GM18867 (cell line): ENCODE results near the gene MBD6.

Experiments
- ATAC-seq: cut with Tn5 transposase; IDR thresholded peaks from one replicate; pipeline ENCODE4 v1.9.1; 2021; ENCODE audit warnings: mild to moderate bottlenecking, moderate library complexity; ENCODE audit not compliant: unreplicated experiment

The MBD6 gene

DNA sequence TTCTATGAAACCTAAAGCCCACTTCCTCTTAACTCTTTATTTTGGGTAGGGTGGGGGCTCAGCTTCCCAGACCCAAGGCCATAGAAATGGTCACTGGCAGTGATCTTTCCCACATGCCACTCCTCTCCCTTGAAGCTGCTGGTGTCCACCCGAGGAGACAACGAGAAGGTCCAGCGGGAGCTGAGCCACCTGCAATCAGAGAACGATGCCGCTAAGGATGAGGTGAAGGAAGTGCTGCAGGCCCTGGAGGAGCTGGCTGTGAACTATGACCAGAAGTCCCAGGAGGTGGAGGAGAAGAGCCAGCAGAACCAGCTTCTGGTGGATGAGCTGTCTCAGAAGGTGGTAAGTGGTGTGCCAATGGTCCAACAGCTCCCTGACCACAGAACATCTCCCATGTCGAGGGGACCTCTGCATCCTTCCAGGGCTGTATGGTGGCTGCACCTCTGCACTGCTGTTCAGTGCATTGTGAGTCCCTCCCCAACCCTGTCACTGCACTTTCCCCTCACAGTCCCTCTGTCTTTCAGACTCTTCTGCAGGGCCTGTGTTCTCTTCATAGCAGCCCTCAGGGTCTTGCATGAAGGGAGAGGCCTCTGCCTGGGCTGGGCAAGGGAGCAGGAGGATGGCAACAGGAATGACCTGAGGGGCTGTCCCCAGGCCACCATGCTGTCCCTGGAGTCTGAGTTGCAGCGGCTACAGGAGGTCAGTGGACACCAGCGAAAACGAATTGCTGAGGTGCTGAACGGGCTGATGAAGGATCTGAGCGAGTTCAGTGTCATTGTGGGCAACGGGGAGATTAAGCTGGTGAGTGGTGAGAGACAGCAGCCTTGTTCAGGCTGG, 49.5 kb downstream of the MBD6 start:
- ATAC-seq = no peak

DNA sequence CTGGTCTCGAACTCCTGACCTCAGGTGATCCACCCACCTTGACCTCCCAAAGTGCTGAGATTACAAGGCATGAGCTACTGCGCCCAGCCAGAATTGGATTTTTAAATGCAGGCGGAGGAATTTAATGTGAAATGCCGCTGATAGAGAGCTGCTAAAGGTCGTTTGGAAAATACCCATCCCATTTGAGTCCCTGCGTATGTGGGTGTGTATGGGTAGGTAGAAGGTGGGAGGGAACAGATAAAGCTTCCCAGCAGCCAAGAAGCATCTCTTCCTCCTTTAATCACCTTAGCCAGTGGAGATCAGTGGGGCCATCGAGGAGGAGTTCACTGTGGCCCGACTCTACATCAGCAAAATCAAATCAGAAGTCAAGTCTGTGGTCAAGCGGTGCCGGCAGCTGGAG, 52.2 kb downstream of the MBD6 start:
- ATAC-seq = no peak

DNA sequence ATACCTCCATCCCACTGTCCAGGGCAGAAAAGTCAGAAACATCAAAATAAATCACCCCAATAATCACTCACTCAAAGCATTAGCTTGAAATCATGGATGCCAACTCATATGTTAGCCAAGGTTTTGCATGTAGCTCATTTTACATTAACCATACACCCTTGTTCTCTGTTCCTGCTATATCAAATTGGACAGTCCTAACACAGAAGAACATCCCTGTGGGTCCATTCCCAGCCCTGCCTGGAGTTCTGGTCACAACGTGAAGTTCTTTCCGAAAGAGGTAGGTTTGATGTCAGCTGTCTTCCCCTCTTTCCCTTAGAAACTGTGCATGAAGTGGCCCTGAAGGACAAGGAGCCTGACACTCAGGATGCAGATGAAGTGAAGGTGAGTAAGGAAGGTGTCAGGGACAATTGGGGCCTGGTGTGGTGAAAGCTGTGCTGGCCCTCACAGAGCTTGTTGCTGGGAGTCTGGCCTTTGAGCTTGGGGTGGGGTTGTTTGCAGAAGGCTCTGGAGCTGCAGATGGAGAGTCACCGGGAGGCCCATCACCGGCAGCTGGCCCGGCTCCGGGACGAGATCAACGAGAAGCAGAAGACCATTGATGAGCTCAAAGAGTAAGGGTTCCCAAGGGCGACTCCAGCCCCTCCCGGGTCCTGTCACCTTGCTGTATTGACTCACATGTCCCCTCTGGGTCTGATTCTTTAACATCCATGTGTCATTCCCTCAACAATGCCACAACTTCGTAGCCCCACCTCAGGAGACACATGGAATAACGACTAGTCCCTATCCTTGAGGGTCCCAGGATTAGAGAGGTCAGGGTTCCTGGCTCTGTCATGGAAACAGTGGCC, 53.4 kb downstream of the MBD6 start:
- ATAC-seq = no peak

DNA sequence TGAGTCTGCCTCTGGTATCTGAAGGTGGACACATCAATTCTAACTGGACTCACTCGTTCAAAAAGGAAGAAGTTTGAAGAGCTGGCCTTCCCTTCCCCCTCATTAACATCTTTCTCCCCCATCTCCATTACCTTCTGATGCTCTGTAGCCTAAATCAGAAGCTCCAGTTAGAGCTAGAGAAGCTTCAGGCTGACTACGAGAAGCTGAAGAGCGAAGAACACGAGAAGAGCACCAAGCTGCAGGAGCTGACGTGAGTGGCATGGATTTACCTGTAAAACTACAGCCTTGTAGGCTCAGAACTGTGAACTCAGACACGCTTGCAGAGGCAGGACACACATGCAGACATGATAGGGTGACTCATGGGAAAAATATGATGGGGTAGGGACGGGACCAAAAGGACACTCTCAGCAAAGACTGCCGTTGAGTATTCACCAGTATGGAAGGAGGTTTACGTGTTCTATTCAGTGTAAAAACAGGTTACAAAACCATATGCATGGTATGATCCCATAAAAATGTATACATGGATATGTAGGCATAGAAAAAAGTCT, 54.1 kb downstream of the MBD6 start:
- no peak for ATAC-seq

DNA sequence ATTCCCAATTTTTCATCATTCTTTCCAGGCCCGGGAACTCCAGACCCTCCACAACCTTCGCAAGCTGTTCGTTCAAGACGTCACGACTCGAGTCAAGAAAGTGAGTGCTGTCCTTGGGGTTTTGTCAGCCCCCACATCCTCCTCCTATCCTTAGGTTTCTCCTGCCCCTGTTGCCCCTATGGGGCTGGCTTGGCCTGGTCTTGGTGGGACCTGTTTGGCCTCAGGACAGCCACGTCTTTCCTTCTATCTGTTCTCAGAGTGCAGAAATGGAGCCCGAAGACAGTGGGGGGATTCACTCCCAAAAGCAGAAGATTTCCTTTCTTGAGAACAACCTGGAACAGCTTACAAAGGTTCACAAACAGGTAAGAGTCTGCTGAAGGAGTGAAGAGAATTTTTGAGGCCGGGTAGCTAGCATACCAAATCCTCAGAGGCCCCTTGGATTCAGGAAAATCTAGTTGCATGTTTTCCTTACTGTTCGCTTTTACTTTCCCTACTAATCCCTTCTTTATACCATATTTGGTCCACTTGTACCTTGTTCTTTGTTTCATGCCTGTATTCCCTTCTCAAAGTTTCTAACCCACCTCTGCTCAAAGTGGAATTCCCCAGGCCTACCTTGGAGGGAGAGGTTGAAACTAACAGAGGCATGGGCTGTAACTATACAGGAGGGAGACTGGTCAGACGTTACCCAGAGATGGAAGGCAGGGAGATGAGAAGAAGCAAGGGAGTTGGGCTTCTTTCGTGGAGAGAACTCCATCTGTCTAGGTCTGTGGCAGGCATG, 55.5 kb downstream of the MBD6 start:
- no peak for ATAC-seq

DNA sequence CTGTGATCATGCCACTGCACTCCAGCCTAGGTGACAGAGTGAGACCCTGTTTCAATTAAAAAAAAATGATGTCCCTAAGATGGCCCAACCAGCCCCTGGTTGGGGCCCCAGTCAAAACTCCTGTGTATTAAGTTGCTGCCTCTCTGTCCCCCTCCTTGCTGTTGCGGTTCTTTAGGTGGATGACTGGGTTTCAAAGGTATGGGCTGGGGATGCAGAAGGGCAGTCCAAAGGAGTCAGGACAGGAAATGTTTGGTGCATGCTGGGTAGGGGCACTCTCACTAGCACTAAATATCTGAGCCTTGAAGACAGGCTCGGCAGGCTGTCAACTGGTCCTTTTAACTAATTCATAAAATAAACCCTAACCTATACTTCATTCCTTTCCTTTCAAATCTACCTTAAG, 56.4 kb downstream of the MBD6 start:
- no peak for ATAC-seq
